Caco-2 (cell line): Measurements from ENCODE around the gene PPP1R3F. TPM values are rescaled to one million over a fixed set of nuclear protein-coding genes. Genes with fewer than 3 reads are reported as not detected.

Source experiments
- Bru-seq: library from RNA; stranded (reverse); fragments of 400-500 nt; gene quantifications from one replicate; lab custom pipeline; 2021; lab: Mats Ljungman, UMichigan
- BruChase-seq, 2 experiments: library from RNA; stranded (reverse); fragments of 400-500 nt; gene quantifications; one replicate each; lab custom pipeline; 2021; lab: Mats Ljungman, UMichigan
- BruUV-seq: library from RNA; stranded (reverse); fragments of 400-500 nt; replicated peaks from 2 replicates; lab custom pipeline; 2021; lab: Mats Ljungman, UMichigan
- CTCF ChIA-PET: fragments of 300-600 bp; sonication (Branson Sonifier 250); formaldehyde crosslinking; loops from one replicate; lab custom pipeline; 2022; ENCODE audit warnings: antibody characterized with exemption; lab: Charles Lee
- POLR2A ChIA-PET: fragments of 300-600 bp; sonication (Branson Sonifier 250); formaldehyde crosslinking; loops from one replicate; lab custom pipeline; 2022; ENCODE audit warnings: antibody characterized with exemption; lab: Charles Lee
- DNase-seq, 2 experiments: peaks; one replicate each; pipeline versions ENCODE4 v3.0.0 to v3.0.0-alpha.2; 2020 to 2022
- H3K27me3 ChIP-seq: replicated peaks from 2 replicates; pipeline ENCODE4 v1.6.0; 2011; ENCODE audit warnings: low read length; ENCODE audit not compliant: control insufficient read depth, insufficient read depth
- H3K36me3 ChIP-seq: 2 replicates; pipeline ENCODE4 v1.5.1; 2011; ENCODE audit warnings: low read length; ENCODE audit not compliant: control insufficient read depth, insufficient read depth
- H3K4me1 ChIP-seq: fragments of 250-450 bp; sonication (Bioruptor Pico); 2 replicates; pipeline ENCODE4 v1.5.1; 2020; ENCODE audit warnings: mild to moderate bottlenecking
- H3K4me3 ChIP-seq: 2 replicates; pipeline ENCODE4 v1.5.1; 2011; ENCODE audit warnings: low read depth, mild to moderate bottlenecking, control low read depth, low read length
- H3K9me3 ChIP-seq: fragments of 250-450 bp; sonication (Bioruptor Pico); 2 replicates; pipeline ENCODE4 v1.5.1; 2020; ENCODE audit warnings: mild to moderate bottlenecking, moderate library complexity
- H3K27ac Mint-ChIP-seq: one replicate; pipeline ENCODE4 v1.8.0; 2022; ENCODE audit warnings: mixed read lengths; ENCODE audit not compliant: unreplicated experiment
- H3K27me3 Mint-ChIP-seq: one replicate; pipeline ENCODE4 v1.8.0; 2022; ENCODE audit warnings: mixed read lengths; ENCODE audit not compliant: insufficient read depth, unreplicated experiment
- H3K36me3 Mint-ChIP-seq: one replicate; pipeline ENCODE4 v1.8.0; 2022; ENCODE audit warnings: mild to moderate bottlenecking, mixed read lengths; ENCODE audit not compliant: insufficient read depth, unreplicated experiment
- H3K4me1 Mint-ChIP-seq: one replicate; pipeline ENCODE4 v1.8.0; 2022; ENCODE audit warnings: low read depth, mixed read lengths; ENCODE audit not compliant: unreplicated experiment
- H3K4me3 Mint-ChIP-seq: one replicate; pipeline ENCODE4 v1.8.0; 2022; ENCODE audit warnings: mild to moderate bottlenecking, moderate library complexity, mixed read lengths; ENCODE audit not compliant: unreplicated experiment
- H3K9me3 Mint-ChIP-seq: one replicate; pipeline ENCODE4 v1.8.0; 2022; ENCODE audit warnings: mixed read lengths; ENCODE audit not compliant: unreplicated experiment
- intact Hi-C: fragments of 100-400 bp; cut with micrococcal nuclease; formaldehyde crosslinking; loops from one replicate; pipeline ENCODE4 v1.10.0; 2022; ENCODE audit not compliant: unreplicated experiment
- long read RNA-seq: library from polyadenylated mRNA; stranded (forward); transcript quantifications from one replicate; pipeline ENCODE4 v2.0.0, GENCODE V29; 2022
- total RNA-seq: library from RNA; stranded (reverse); gene quantifications from 2 replicates; pipeline ENCODE4 v1.2.3, GENCODE V29; 2022
- TF ChIP-seq, protein P1 (sequence below), 2 experiments: fragments of 200-600 bp in 1 of 2; IDR thresholded peaks; 1 replicate in 1 of 2; 2 replicates in 1 of 2; pipeline versions ENCODE4 v1.5.1 to v1.8.0; 2011 to 2022; ENCODE audit warnings: antibody characterized with exemption in 1 of 2, control low read depth in 1 of 2, inconsistent platforms in 1 of 2, low read depth in 1 of 2, low read length in 1 of 2, mild to moderate bottlenecking in 1 of 2, moderate library complexity in 1 of 2; ENCODE audit not compliant: insufficient read depth in 1 of 2, severe bottlenecking in 1 of 2, unreplicated experiment in 1 of 2

Gene PPP1R3F, protein sequence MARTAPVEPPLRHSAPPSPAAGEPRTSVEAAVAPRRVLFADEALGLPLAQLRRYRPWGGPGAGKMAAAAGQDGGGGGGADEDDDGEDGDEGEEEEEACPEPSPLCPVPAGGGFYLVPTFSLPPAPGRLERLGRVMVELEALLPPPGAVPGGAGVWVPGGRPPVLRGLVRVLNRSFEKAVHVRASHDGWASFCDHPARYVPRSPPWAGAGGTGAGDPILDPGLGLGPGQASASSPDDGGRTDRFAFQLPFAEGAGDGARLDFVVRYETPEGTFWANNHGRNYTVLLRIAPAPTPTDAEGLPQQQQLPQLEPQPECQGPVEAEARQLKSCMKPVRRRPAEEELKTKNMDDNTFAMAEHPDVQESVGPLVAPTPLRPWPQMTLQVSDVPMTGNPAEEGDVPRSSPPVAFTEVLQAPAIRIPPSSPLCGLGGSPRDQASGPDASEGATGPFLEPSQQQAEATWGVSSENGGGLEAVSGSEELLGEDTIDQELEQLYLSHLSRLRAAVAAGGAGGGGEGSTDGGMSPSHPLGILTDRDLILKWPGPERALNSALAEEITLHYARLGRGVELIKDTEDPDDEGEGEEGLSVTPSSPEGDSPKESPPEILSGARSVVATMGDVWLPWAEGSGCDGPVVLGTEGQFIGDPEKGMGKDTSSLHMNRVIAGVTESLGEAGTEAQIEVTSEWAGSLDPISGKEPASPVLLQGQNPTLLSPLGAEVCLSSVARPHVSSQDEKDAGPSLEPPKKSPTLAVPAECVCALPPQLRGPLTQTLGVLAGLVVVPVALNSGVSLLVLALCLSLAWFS
- 3.9 and 4.3 TPM in 2 replicates for total RNA-seq
- percentile 69 among the genes with signal in this experiment for Bru-seq, nascent RNA
- percentile 65 among the genes with signal in this experiment for BruChase-seq, experiment 1, labeled RNA remaining after a 2-hour chase
- BruChase-seq, experiment 2, labeled RNA remaining after a 6-hour chase, result percentile 63 among the genes with signal in this experiment
- long read RNA-seq, partial matches to known transcripts, result 2 of 3 reads
- long read RNA-seq, other reads (novel, unspliced or antisense), result 1 of 3 reads

DNA sequence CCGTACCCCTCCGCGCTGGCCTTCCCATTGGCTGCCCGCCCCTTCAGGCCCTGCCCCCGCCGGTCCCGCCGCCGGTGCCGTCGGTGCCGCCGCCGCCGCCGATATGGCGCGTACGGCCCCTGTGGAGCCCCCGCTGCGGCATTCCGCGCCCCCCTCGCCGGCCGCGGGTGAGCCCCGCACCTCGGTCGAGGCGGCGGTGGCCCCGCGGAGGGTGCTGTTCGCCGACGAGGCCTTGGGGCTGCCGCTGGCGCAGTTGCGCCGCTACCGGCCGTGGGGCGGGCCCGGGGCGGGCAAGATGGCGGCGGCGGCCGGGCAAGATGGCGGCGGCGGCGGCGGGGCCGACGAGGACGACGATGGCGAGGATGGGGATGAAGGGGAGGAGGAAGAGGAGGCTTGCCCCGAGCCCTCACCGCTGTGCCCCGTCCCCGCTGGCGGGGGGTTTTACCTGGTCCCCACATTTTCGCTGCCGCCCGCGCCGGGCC is at the start of gene PPP1R3F:
Gene PPP1R3F (plus strand): TSS at position 27 of the 482 bp plus-strand sequence. CDS start 77 bp downstream, at position 104.
- CTCF ChIA-PET, result interaction anchor here (1.0 kb wide), 1 partner anchor 267 kb away, joined by 3 read pairs; the partner anchor contains the start of gene GRIPAP1
- BruUV-seq, result no TSS peak

DNA sequence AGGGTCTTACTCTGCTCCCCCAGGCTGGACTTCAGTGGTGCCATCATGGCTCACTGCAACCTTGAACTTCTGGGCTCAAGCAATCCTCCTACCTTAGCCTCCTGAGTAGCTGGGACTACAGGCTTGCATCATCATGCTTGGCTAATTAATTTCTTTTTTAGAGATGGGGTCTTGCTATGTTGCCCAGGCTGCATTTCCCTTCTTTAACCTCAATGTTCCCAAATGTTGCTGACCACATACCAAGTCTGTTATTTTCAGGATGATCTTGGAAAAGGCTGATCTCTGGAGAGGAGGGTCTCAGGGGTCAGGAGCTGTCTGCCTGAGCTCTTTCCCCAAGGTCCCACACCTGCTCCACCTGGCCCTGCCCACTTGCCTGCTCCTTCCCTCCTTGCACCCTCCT is 49.5 kb upstream of the PPP1R3F start:
- no peaks in the 10 kb centered on the region for H3K36me3 ChIP-seq
- Mint-ChIP-seq H3K27ac (no peak overlapping the region), H3K36me3 (no peaks in the 10 kb centered on the region), H3K4me1 (no peaks in the 10 kb centered on the region), H3K9me3 (no peaks in the 10 kb centered on the region), H3K27me3 (peaks cover 8% of the 10 kb centered on the region), H3K4me3 (no peak overlapping the region)
- H3K4me3 ChIP-seq, result no peak overlapping the region
- DNase-seq, result no peak
- no TSS peak for BruUV-seq
- intact Hi-C loops, result no loop called here
- ChIA-PET CTCF (no interaction called here), POLR2A (no interaction called here)
- no peaks in the 10 kb centered on the region for H3K4me1 ChIP-seq
- no peaks in the 10 kb centered on the region for H3K27me3 ChIP-seq
- TF ChIP-seq, protein P1, sequence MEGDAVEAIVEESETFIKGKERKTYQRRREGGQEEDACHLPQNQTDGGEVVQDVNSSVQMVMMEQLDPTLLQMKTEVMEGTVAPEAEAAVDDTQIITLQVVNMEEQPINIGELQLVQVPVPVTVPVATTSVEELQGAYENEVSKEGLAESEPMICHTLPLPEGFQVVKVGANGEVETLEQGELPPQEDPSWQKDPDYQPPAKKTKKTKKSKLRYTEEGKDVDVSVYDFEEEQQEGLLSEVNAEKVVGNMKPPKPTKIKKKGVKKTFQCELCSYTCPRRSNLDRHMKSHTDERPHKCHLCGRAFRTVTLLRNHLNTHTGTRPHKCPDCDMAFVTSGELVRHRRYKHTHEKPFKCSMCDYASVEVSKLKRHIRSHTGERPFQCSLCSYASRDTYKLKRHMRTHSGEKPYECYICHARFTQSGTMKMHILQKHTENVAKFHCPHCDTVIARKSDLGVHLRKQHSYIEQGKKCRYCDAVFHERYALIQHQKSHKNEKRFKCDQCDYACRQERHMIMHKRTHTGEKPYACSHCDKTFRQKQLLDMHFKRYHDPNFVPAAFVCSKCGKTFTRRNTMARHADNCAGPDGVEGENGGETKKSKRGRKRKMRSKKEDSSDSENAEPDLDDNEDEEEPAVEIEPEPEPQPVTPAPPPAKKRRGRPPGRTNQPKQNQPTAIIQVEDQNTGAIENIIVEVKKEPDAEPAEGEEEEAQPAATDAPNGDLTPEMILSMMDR (IDR thresholded peaks at IDR 0.05; ENCODE audit: insufficient read depth in 1 of 2, low read depth in 1 of 2, low read length in 1 of 2, severe bottlenecking in 1 of 2, unreplicated experiment in 1 of 2), result no peak
- H3K9me3 ChIP-seq, result no peaks in the 10 kb centered on the region

More for the DNA sequence above, at the start of gene PPP1R3F:
- no peaks in the 10 kb centered on the region for H3K9me3 ChIP-seq
- DNase-seq, result no peak
- Mint-ChIP-seq H3K36me3 (peaks cover 32% of the 10 kb centered on the region), H3K27ac (peak within 1 kb of the TSS; percentile 99), H3K4me1 (peaks cover 25% of the 10 kb centered on the region), H3K27me3 (no peaks in the 10 kb centered on the region), H3K4me3 (peak within 1 kb of the TSS; percentile 96), H3K9me3 (no peaks in the 10 kb centered on the region)
- peaks cover 12% of the 10 kb centered on the region; the same call in 1 of the 2 replicates for H3K4me1 ChIP-seq
- peak within 1 kb of the TSS; percentile 75 for H3K4me3 ChIP-seq
- TF ChIP-seq, protein P1 (IDR thresholded peaks at IDR 0.05; ENCODE audit: insufficient read depth in 1 of 2, low read depth in 1 of 2, low read length in 1 of 2, severe bottlenecking in 1 of 2, unreplicated experiment in 1 of 2), result no peak
- POLR2A ChIA-PET, result interaction anchor here (0.6 to 2.0 kb wide), 4 partner anchors 20 to 542 kb away, joined by 3 to 43 read pairs (median 4); partner anchors contain the start of gene CCDC22
- intact Hi-C loops, result loop anchor here (2.0 kb wide), 2 partner anchors 69 to 79 kb away; partner anchors contain the start of gene SYP
- H3K27me3 ChIP-seq, result no peaks in the 10 kb centered on the region
- no peaks in the 10 kb centered on the region for H3K36me3 ChIP-seq
